ENCODE results near the gene SOD2. TPM values are rescaled to one million over a fixed set of nuclear protein-coding genes. Genes with fewer than 3 reads are reported as not detected.
A peak's percentile ranks its signal among the peaks of the same experiment; 100 is the strongest.
"Not testable (repeated sequence)": the region's sequence is repeated elsewhere in the genome, so short reads cannot be mapped to it uniquely, and the experiment has no call there.

Gene SOD2
- total and polyA plus RNA-seq, 4 donors: 143 to 952 (median 507) TPM

DNA sequence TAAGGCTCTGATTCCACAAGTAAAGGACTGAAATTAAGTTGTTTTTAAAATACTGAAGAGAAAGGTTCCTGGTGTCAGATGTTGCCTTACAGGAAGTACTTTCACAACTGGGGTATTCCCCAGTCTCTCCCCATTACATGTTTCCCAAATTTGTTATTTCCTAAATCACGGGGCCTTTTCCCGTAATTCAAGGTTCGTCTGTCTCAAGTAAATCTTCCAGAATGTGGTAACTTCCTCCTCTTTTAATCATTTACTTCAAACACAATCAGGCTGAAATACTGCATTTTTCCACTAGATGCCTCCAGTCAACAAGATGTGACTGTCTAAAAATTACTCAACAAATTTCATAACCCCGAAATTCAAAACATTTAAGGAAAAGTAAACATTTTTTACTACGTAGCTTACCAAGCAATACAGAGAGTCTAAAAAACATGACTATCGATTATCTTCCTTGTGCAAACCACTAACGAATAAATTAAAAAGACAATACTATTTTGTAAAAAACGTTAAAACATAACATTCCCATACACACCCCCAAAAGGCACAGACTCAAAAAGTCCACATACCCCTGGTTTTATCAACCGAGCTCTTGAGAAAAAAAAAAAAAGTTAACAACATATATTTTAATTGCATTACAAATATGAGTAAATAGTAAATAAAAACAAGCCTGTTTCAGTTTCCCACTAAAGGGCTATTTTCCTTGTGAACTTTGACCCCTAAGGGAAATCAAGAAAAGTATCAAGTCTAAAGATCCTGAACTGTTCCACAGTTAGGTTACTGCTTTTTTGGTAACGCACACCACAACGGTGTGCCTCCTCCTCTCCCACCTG is 1.7 kb downstream of the SOD2 start:
- peaks cover 0 to 16% (median 9%) of the 10 kb centered on the region in 4 donors for H3K4me1 ChIP-seq (ENCODE audit: control insufficient read depth in 4 of 4, insufficient read depth in 4 of 4, low read length in 3 of 4)
- no peaks in the 10 kb centered on the region for H3K9me3 ChIP-seq (ENCODE audit: control insufficient read depth in 4 of 4, low read length in 3 of 4)
- H3K27ac ChIP-seq (ENCODE audit: low read depth in 1 of 2, low read length in 2 of 2): peak overlapping the region; percentile 91 to 100
- H3K9ac ChIP-seq (ENCODE audit: low read depth in 1 of 2, low read length in 2 of 2): peak overlapping the region; percentile 67 to 99
- WGBS: 4% methylated on average over 11 of the region's 11 CpGs
- no peaks in the 10 kb centered on the region for H3K27me3 ChIP-seq (ENCODE audit: control insufficient read depth in 4 of 4, insufficient read depth in 4 of 4, low read length in 3 of 4)
- H3K4me3 ChIP-seq (ENCODE audit: low read depth in 1 of 3, low read length in 3 of 3): peak overlapping the region; percentile 74 to 98 (median 76)
- TF ChIP-seq, protein P1, sequence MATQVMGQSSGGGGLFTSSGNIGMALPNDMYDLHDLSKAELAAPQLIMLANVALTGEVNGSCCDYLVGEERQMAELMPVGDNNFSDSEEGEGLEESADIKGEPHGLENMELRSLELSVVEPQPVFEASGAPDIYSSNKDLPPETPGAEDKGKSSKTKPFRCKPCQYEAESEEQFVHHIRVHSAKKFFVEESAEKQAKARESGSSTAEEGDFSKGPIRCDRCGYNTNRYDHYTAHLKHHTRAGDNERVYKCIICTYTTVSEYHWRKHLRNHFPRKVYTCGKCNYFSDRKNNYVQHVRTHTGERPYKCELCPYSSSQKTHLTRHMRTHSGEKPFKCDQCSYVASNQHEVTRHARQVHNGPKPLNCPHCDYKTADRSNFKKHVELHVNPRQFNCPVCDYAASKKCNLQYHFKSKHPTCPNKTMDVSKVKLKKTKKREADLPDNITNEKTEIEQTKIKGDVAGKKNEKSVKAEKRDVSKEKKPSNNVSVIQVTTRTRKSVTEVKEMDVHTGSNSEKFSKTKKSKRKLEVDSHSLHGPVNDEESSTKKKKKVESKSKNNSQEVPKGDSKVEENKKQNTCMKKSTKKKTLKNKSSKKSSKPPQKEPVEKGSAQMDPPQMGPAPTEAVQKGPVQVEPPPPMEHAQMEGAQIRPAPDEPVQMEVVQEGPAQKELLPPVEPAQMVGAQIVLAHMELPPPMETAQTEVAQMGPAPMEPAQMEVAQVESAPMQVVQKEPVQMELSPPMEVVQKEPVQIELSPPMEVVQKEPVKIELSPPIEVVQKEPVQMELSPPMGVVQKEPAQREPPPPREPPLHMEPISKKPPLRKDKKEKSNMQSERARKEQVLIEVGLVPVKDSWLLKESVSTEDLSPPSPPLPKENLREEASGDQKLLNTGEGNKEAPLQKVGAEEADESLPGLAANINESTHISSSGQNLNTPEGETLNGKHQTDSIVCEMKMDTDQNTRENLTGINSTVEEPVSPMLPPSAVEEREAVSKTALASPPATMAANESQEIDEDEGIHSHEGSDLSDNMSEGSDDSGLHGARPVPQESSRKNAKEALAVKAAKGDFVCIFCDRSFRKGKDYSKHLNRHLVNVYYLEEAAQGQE (IDR thresholded peaks at IDR 0.05): peak; percentile 70
- TF ChIP-seq TAF1 (conservative IDR thresholded peaks at IDR 0.05) (peak; percentile 54), HNF4A (conservative IDR thresholded peaks at IDR 0.05) (peak; percentile 55 to 73), FOXA2 (IDR thresholded peaks at IDR 0.05) (peak; percentile 66), JUND (IDR thresholded peaks at IDR 0.05) (peak; percentile 66 to 89), GABPA (IDR thresholded peaks at IDR 0.05 in 1 of 2, conservative IDR thresholded peaks at IDR 0.05 in 1 of 2) (peak; percentile 50 to 80), EGR1 (IDR thresholded peaks at IDR 0.05; ENCODE audit: low read depth in 2 of 2) (peak; percentile 89 to 94), FOXA1 (IDR thresholded peaks at IDR 0.05) (peak; percentile 64), HNF4G (IDR thresholded peaks at IDR 0.05) (no peak), RAD21 (IDR thresholded peaks at IDR 0.05) (peak; percentile 88 to 94), SP1 (IDR thresholded peaks at IDR 0.05) (peak; percentile 79), NR2F2 (IDR thresholded peaks at IDR 0.05) (no peak), RXRA (IDR thresholded peaks at IDR 0.05) (peak; percentile 68 to 77), YY1 (IDR thresholded peaks at IDR 0.05) (peak; percentile 62)
- TF ChIP-seq, protein P2, sequence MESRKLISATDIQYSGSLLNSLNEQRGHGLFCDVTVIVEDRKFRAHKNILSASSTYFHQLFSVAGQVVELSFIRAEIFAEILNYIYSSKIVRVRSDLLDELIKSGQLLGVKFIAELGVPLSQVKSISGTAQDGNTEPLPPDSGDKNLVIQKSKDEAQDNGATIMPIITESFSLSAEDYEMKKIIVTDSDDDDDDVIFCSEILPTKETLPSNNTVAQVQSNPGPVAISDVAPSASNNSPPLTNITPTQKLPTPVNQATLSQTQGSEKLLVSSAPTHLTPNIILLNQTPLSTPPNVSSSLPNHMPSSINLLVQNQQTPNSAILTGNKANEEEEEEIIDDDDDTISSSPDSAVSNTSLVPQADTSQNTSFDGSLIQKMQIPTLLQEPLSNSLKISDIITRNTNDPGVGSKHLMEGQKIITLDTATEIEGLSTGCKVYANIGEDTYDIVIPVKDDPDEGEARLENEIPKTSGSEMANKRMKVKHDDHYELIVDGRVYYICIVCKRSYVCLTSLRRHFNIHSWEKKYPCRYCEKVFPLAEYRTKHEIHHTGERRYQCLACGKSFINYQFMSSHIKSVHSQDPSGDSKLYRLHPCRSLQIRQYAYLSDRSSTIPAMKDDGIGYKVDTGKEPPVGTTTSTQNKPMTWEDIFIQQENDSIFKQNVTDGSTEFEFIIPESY (IDR thresholded peaks at IDR 0.05): peak; percentile 79
- TF ChIP-seq, protein P3, sequence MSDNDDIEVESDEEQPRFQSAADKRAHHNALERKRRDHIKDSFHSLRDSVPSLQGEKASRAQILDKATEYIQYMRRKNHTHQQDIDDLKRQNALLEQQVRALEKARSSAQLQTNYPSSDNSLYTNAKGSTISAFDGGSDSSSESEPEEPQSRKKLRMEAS (IDR thresholded peaks at IDR 0.05): peak; percentile 96
- TF ChIP-seq, protein P4, sequence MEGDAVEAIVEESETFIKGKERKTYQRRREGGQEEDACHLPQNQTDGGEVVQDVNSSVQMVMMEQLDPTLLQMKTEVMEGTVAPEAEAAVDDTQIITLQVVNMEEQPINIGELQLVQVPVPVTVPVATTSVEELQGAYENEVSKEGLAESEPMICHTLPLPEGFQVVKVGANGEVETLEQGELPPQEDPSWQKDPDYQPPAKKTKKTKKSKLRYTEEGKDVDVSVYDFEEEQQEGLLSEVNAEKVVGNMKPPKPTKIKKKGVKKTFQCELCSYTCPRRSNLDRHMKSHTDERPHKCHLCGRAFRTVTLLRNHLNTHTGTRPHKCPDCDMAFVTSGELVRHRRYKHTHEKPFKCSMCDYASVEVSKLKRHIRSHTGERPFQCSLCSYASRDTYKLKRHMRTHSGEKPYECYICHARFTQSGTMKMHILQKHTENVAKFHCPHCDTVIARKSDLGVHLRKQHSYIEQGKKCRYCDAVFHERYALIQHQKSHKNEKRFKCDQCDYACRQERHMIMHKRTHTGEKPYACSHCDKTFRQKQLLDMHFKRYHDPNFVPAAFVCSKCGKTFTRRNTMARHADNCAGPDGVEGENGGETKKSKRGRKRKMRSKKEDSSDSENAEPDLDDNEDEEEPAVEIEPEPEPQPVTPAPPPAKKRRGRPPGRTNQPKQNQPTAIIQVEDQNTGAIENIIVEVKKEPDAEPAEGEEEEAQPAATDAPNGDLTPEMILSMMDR (IDR thresholded peaks at IDR 0.05; ENCODE audit: low read depth, low read length, missing input control): peak; percentile 98
- TF ChIP-seq, protein P5, sequence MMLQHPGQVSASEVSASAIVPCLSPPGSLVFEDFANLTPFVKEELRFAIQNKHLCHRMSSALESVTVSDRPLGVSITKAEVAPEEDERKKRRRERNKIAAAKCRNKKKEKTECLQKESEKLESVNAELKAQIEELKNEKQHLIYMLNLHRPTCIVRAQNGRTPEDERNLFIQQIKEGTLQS (IDR thresholded peaks at IDR 0.05): peak; percentile 75
- DNase-seq (ENCODE audit: low spot score): no peak
- H3K36me3 ChIP-seq (ENCODE audit: control insufficient read depth in 4 of 4, insufficient read depth in 3 of 4, low read depth in 1 of 4, low read length in 3 of 4): peaks cover 6 to 27% (median 23%) of the 10 kb centered on the region in 4 donors

DNA sequence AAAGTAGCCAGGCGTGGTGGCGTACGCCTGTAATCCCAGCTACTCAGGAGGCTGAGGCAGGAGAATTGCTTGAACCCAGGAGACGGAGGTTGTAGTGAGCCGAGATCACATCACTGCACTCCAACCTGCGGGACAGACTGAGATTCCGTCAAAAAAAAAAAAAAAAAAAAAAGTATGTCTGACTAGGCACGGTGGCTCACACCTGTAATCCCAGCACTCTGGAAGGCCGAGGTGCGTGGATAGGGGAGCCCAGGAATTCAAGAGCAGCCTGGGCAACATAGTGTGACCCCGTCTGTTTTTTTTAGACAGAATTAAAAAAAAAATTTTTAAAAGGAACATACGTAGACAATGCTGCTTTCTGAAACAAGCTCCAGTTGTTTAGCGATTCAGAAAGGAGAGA is 2.9 kb downstream of the SOD2 start:
- not testable (repeated sequence) for H3K27me3 ChIP-seq (ENCODE audit: control insufficient read depth in 4 of 4, insufficient read depth in 4 of 4, low read length in 3 of 4); H3K9me3 ChIP-seq (ENCODE audit: control insufficient read depth in 4 of 4, low read length in 3 of 4); DNase-seq (ENCODE audit: low spot score); H3K4me3 ChIP-seq (ENCODE audit: low read depth in 1 of 3, low read length in 3 of 3)
- H3K9ac ChIP-seq (ENCODE audit: low read depth in 1 of 2, low read length in 2 of 2): peak overlapping the region in 1 of 2 donors; percentile 32
- peaks cover 7 to 39% (median 32%) of the 10 kb centered on the region in 4 donors for H3K36me3 ChIP-seq (ENCODE audit: control insufficient read depth in 4 of 4, insufficient read depth in 3 of 4, low read depth in 1 of 4, low read length in 3 of 4)
- H3K27ac ChIP-seq (ENCODE audit: low read depth in 1 of 2, low read length in 2 of 2): peak overlapping the region; percentile 37 to 42
- 88% methylated on average over 13 of the region's 13 CpGs for WGBS
- H3K4me1 ChIP-seq (ENCODE audit: control insufficient read depth in 4 of 4, insufficient read depth in 4 of 4, low read length in 3 of 4): peaks cover 0 to 16% (median 8%) of the 10 kb centered on the region in 4 donors
